SK-N-SH (cell line): ENCODE data around the gene CHST9. TPM values are rescaled to one million over a fixed set of nuclear protein-coding genes. Genes with fewer than 3 reads are reported as not detected.

ENCODE experiments used
- CTCF ChIA-PET: fragments of 300-600, 350-600 bp; formaldehyde crosslinking; extraction: SDS; loops from one replicate; lab custom pipeline; 2021; lab: Yijun Ruan, JAX
- POLR2A ChIA-PET: fragments of 350-600 bp; sonication (Branson Sonifier 250); formaldehyde crosslinking; extraction: SDS; loops from one replicate; lab custom pipeline; 2020; ENCODE audit warnings: antibody characterized with exemption, inconsistent platforms; lab: Yijun Ruan, JAX
- DNase-seq: peaks from one replicate; pipeline ENCODE4 v3.0.0; 2012
- H2AFZ ChIP-seq: fragments of 200-600 bp; sonication (generic); 2 replicates; pipeline ENCODE4 v1.8.1; 2016; ENCODE audit warnings: antibody characterized with exemption, mild to moderate bottlenecking, low read depth
- H3F3A ChIP-seq: fragments of 200-600 bp; sonication (generic); replicated peaks from 2 replicates; pipeline ENCODE3; 2016; ENCODE audit warnings: antibody characterized with exemption, mild to moderate bottlenecking; ENCODE audit not compliant: insufficient read depth
- H3K27ac ChIP-seq, 2 experiments: fragments of 200-500 bp in 1 of 2; fragments of 200-600 bp in 1 of 2; sonication (Bioruptor generic) in 1 of 2; sonication (generic), shearing (Covaris generic) in 1 of 2; 2 replicates each; pipeline versions ENCODE4 v1.5.1 to v1.6.1; 2014 to 2016; ENCODE audit warnings: low read depth in 2 of 2, inconsistent platforms in 1 of 2, low read length in 1 of 2, mild to moderate bottlenecking in 1 of 2, mixed read lengths in 1 of 2
- H3K27me3 ChIP-seq: fragments of 200-600 bp; sonication (generic), shearing (Covaris generic); 2 replicates; pipeline ENCODE4 v1.6.1; 2016; ENCODE audit warnings: mixed run types; ENCODE audit not compliant: insufficient read depth
- H3K36me3 ChIP-seq, 2 experiments: fragments of 200-500 bp in 1 of 2; fragments of 200-600 bp in 1 of 2; sonication (Bioruptor generic) in 1 of 2; sonication (generic) in 1 of 2; replicated peaks in 1 of 2; 2 replicates each; pipeline versions ENCODE3 to v1.5.1; 2014 to 2016; ENCODE audit warnings: low read length in 1 of 2, mild to moderate bottlenecking in 1 of 2; ENCODE audit not compliant: insufficient read depth in 2 of 2, control insufficient read depth in 1 of 2
- H3K4me1 ChIP-seq, 2 experiments: fragments of 200-500 bp in 1 of 2; fragments of 200-600 bp in 1 of 2; sonication (Bioruptor generic) in 1 of 2; sonication (generic), shearing (Covaris generic) in 1 of 2; 2 replicates each; pipeline versions ENCODE4 v1.5.1 to v1.6.1; 2014 to 2016; ENCODE audit warnings: low read depth in 1 of 2, low read length in 1 of 2, mixed run types in 1 of 2; ENCODE audit not compliant: insufficient read depth in 2 of 2, control insufficient read depth in 1 of 2
- H3K4me2 ChIP-seq: fragments of 200-600 bp; sonication (generic), shearing (Covaris generic); 2 replicates; pipeline ENCODE4 v1.6.1; 2017; ENCODE audit warnings: mixed run types
- H3K4me3 ChIP-seq, 2 experiments: fragments of 200-500 bp in 1 of 2; fragments of 200-600 bp in 1 of 2; sonication (Bioruptor generic) in 1 of 2; sonication (generic), shearing (Covaris generic) in 1 of 2; 2 replicates each; pipeline versions ENCODE4 v1.5.1 to v1.8.1; 2014 to 2016; ENCODE audit warnings: low read depth in 2 of 2, inconsistent platforms in 1 of 2, low read length in 1 of 2, mild to moderate bottlenecking in 1 of 2, mixed read lengths in 1 of 2, moderate library complexity in 1 of 2
- H3K79me2 ChIP-seq: fragments of 200-600 bp; sonication (generic); 2 replicates; pipeline ENCODE4 v1.8.1; 2017; ENCODE audit warnings: mild to moderate bottlenecking; ENCODE audit not compliant: insufficient read depth
- H3K9ac ChIP-seq: fragments of 200-600 bp; sonication (generic); 2 replicates; pipeline ENCODE4 v1.6.1; 2017; ENCODE audit warnings: mixed run types
- H3K9me2 ChIP-seq: fragments of 200-600 bp; sonication (generic); 2 replicates; pipeline ENCODE4 v1.6.1; 2017; ENCODE audit warnings: mixed run types
- H3K9me3 ChIP-seq: fragments of 200-600 bp; sonication (generic); 2 replicates; pipeline ENCODE4 v1.6.1; 2017; ENCODE audit warnings: mixed run types, mild to moderate bottlenecking, moderate library complexity
- H4K20me1 ChIP-seq: fragments of 200-600 bp; sonication (generic); 2 replicates; pipeline ENCODE4 v1.6.1; 2017; ENCODE audit warnings: mild to moderate bottlenecking, mixed run types; ENCODE audit not compliant: insufficient read depth
- EP300 ChIP-seq, 2 experiments: IDR thresholded peaks; 2 replicates each; pipeline versions ENCODE4 v1.4.0 to v1.6.1; 2012; ENCODE audit warnings: borderline replicate concordance in 1 of 2, low read depth in 1 of 2, low read length in 1 of 2
- FOXM1 ChIP-seq: IDR thresholded peaks from 2 replicates; pipeline ENCODE4 v1.4.0; 2012; ENCODE audit warnings: low read depth, mild to moderate bottlenecking
- GATA2 ChIP-seq: sonication (generic); formaldehyde crosslinking; IDR thresholded peaks from 2 replicates; pipeline ENCODE4 v1.5.0; 2020; ENCODE audit warnings: mild to moderate bottlenecking, missing genetic modification reagents
- JUND ChIP-seq: IDR thresholded peaks from 2 replicates; pipeline ENCODE4 v1.4.0; 2012
- MXI1 ChIP-seq: IDR thresholded peaks from 2 replicates; pipeline ENCODE4 v1.6.1; 2012; ENCODE audit warnings: mild to moderate bottlenecking, low read depth, low read length, improper control_type of control experiment
- NRF1 ChIP-seq: IDR thresholded peaks from 2 replicates; pipeline ENCODE4 v1.6.1; 2012; ENCODE audit warnings: low read depth, mild to moderate bottlenecking, low read length
- POLR2AphosphoS5 ChIP-seq: IDR thresholded peaks from 2 replicates; pipeline ENCODE4 v1.6.1; 2012; ENCODE audit warnings: low read depth, low read length
- RAD21 ChIP-seq: IDR thresholded peaks from 2 replicates; pipeline ENCODE4 v1.6.1; 2012; ENCODE audit warnings: mild to moderate bottlenecking, low read length
- RCOR1 ChIP-seq: fragments of 150-350 bp; IDR thresholded peaks from 2 replicates; pipeline ENCODE4 v1.6.1; 2017; ENCODE audit warnings: antibody characterized with exemption, low read length
- SIN3A ChIP-seq: IDR thresholded peaks from 2 replicates; pipeline ENCODE4 v1.6.1; 2012; ENCODE audit warnings: low read depth, mild to moderate bottlenecking, low read length, moderate library complexity, borderline replicate concordance
- TEAD4 ChIP-seq: IDR thresholded peaks from 2 replicates; pipeline ENCODE4 v1.4.0; 2012; ENCODE audit warnings: mild to moderate bottlenecking, borderline replicate concordance; ENCODE audit not compliant: insufficient read depth
- WGBS: methylation state at CpG from one replicate; pipeline ENCODE4 v1.1.6; 2017; ENCODE audit warnings: low lambda C conversion rate; 5-methylcytosine and 5-hydroxymethylcytosine counted together
- polyA plus RNA-seq, 3 experiments: library from polyadenylated mRNA; depleted of rRNA; stranded (reverse); fragments of >200 nt; gene quantifications; 2 replicates each; pipeline ENCODE4 v1.2.3, GENCODE V29; 2012
- TF ChIP-seq, protein P1 (sequence below): fragments of 150-350 bp; IDR thresholded peaks from 2 replicates; pipeline ENCODE4 v1.6.1; 2017; ENCODE audit warnings: antibody characterized with exemption, low read length, low read depth, borderline replicate concordance
- TF ChIP-seq, protein P2 (sequence below): IDR thresholded peaks from 2 replicates; pipeline ENCODE4 v1.6.1; 2012; ENCODE audit warnings: mild to moderate bottlenecking, low read depth, low read length, moderate library complexity

CHST9 gene
- polyA plus RNA-seq, 1 of the 3 experiments (the other 2 are of a cell fraction): not detected

DNA sequence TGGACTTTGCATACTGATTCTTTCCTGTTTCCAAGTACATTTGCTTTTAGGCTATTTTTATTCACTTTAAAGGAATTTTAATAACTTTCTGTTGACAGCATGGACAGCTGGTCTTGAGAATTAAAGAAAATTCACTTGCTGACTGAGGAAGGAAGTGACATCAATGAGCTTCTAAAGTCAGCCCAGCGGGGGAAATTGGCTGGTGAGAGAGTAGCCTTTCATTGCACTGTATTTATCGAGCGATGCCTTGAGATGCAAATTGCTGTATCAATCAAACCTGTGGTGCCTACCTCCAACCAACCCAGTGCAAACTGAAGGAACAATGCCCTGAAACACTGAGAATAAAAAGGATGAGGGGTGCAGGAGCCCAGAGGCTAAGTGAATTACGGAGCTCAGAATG lies 228.2 kb downstream of the CHST9 start:
- Histone ChIP-seq H3F3A (no peaks in the 10 kb centered on the region), H3K9me2 (no peaks in the 10 kb centered on the region), H3K27ac (no peak overlapping the region), H3K79me2 (no peaks in the 10 kb centered on the region), H3K4me2 (no peak overlapping the region), H3K36me3 (no peaks in the 10 kb centered on the region), H3K9me3 (no peaks in the 10 kb centered on the region), H4K20me1 (no peaks in the 10 kb centered on the region), H3K27me3 (no peaks in the 10 kb centered on the region), H2AFZ (no peak overlapping the region), H3K4me3 (no peak overlapping the region), H3K9ac (no peak overlapping the region), H3K4me1 (no peaks in the 10 kb centered on the region)
- 86% methylated on average over 4 of the region's 4 CpGs for WGBS
- DNase-seq: no peak
- ChIA-PET POLR2A (no interaction called here), CTCF (no interaction called here)
- no peak for TF ChIP-seq GATA2
- no peak for TF ChIP-seq TEAD4
- no peak for TF ChIP-seq EP300 (IDR thresholded peaks at IDR 0.05; ENCODE audit: borderline replicate concordance in 1 of 2, low read depth in 1 of 2, low read length in 1 of 2)
- TF ChIP-seq, protein P1, sequence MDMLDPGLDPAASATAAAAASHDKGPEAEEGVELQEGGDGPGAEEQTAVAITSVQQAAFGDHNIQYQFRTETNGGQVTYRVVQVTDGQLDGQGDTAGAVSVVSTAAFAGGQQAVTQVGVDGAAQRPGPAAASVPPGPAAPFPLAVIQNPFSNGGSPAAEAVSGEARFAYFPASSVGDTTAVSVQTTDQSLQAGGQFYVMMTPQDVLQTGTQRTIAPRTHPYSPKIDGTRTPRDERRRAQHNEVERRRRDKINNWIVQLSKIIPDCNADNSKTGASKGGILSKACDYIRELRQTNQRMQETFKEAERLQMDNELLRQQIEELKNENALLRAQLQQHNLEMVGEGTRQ: no peak
- no peak for TF ChIP-seq SIN3A
- no peak for TF ChIP-seq NRF1
- no peak for TF ChIP-seq JUND
- no peak for TF ChIP-seq RCOR1
- TF ChIP-seq, protein P2, sequence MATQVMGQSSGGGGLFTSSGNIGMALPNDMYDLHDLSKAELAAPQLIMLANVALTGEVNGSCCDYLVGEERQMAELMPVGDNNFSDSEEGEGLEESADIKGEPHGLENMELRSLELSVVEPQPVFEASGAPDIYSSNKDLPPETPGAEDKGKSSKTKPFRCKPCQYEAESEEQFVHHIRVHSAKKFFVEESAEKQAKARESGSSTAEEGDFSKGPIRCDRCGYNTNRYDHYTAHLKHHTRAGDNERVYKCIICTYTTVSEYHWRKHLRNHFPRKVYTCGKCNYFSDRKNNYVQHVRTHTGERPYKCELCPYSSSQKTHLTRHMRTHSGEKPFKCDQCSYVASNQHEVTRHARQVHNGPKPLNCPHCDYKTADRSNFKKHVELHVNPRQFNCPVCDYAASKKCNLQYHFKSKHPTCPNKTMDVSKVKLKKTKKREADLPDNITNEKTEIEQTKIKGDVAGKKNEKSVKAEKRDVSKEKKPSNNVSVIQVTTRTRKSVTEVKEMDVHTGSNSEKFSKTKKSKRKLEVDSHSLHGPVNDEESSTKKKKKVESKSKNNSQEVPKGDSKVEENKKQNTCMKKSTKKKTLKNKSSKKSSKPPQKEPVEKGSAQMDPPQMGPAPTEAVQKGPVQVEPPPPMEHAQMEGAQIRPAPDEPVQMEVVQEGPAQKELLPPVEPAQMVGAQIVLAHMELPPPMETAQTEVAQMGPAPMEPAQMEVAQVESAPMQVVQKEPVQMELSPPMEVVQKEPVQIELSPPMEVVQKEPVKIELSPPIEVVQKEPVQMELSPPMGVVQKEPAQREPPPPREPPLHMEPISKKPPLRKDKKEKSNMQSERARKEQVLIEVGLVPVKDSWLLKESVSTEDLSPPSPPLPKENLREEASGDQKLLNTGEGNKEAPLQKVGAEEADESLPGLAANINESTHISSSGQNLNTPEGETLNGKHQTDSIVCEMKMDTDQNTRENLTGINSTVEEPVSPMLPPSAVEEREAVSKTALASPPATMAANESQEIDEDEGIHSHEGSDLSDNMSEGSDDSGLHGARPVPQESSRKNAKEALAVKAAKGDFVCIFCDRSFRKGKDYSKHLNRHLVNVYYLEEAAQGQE: no peak
- no peak for TF ChIP-seq MXI1
- TF ChIP-seq RAD21: no peak

DNA sequence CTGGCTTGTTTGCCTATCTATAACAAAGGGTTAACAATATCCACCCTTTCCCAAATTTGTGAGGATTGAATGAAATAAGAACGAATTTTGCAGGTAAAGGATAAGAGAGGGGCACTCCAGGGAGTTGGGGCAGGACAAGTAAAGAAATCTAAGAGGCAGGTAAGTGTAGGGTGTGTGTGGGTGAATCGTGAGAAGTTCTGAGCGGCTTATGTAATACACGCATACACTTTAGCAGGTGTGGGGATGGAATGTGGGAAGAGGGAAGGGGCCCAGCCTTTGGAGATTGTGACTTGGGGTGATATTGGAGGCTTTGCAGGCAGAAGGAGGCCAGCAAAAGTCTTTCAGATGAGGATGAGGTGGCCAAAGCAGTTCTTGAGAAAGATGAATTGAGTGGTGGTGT lies 236.4 kb downstream of the CHST9 start:
- DNase-seq: no peak
- H3K79me2 ChIP-seq: no peaks in the 10 kb centered on the region
- H3K27me3 ChIP-seq: no peaks in the 10 kb centered on the region
- no peak overlapping the region for H3K4me3 ChIP-seq
- no peaks in the 10 kb centered on the region for H3F3A ChIP-seq
- H3K4me2 ChIP-seq: no peak overlapping the region
- 46% methylated on average over 4 of the region's 4 CpGs for WGBS
- H3K9me3 ChIP-seq: no peaks in the 10 kb centered on the region
- no peaks in the 10 kb centered on the region for H4K20me1 ChIP-seq
- ChIA-PET CTCF (no interaction called here), POLR2A (no interaction called here)
- TF ChIP-seq FOXM1 (no peak), POLR2AphosphoS5 (no peak)
- H3K27ac ChIP-seq: no peak overlapping the region
- no peaks in the 10 kb centered on the region for H3K36me3 ChIP-seq
- no peaks in the 10 kb centered on the region; a peak in 1 of 4 replicates for H3K4me1 ChIP-seq
- no peak overlapping the region for H2AFZ ChIP-seq
- no peaks in the 10 kb centered on the region for H3K9me2 ChIP-seq
- H3K9ac ChIP-seq: no peak overlapping the region
